Ovary (tissue), 3 donors: ENCODE results near the gene GPR17.

Experiments
- CTCF ChIP-seq, 3 donors: fragments of 450-650 bp in 2 of 3; fragments of 200-600 bp in 1 of 3; IDR thresholded peaks; one replicate each; pipeline versions ENCODE4 v1.5.1 to v1.8.0; 2016 to 2022; ENCODE audit warnings: antibody characterized with exemption in 3 of 3, mild to moderate bottlenecking in 1 of 3
- POLR2A ChIP-seq: fragments of 450-650 bp; IDR thresholded peaks from one replicate; pipeline ENCODE4 v1.6.1; 2017; ENCODE audit warnings: antibody characterized with exemption, mild to moderate bottlenecking, moderate library complexity
- donor health status: DM: no; HTN: no; CAD: no.

- TF ChIP-seq CTCF (IDR thresholded peaks at IDR 0.05): no peak
- TF ChIP-seq POLR2A: no peak
These were observed 13.9 kb upstream of the GPR17 start for GRCh38 chr2:127631997-127632581.
